ENCODE data around the gene CUX1.

Gene CUX1

DNA sequence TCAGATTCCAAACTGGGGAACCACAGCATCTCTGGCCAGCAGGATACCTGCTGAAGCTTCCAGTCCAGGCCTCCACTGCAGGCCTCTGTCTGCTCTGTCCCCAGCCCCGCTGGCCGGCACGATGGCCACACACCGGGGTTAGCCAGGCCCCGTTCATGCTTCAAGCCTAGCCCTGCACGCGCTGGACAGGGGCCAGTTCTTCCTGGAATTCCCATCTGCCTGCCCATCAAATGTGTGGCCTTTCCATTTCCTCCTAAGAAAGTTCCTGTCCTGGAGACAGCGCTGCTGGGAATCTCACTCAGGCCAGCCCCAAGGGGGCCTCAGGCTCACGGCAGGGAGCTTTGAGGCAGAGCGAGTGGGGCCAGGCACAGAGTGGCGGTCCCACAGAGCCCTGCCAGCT, 487.2 kb downstream of the CUX1 start:
- Histone ChIP-seq H3K36me3 (ENCODE audit: insufficient read depth, low read length) (no peaks in the 10 kb centered on the region), H3K4me3 (ENCODE audit: low read depth in 1 of 2, low read length in 2 of 2) (no peak overlapping the region), H2AFZ (ENCODE audit: low read depth, low read length) (no peak overlapping the region), H3K27me3 (ENCODE audit: insufficient read depth, low read length, poor library complexity) (no peaks in the 10 kb centered on the region), H3K79me2 (ENCODE audit: insufficient read depth, low read length) (no peaks in the 10 kb centered on the region), H3K9me3 (ENCODE audit: insufficient read depth, low read length, severe bottlenecking) (no peaks in the 10 kb centered on the region), H3K4me2 (ENCODE audit: insufficient read depth, low read length) (no peak overlapping the region), H3K9ac (ENCODE audit: low read depth, low read length) (no peak overlapping the region), H4K20me1 (ENCODE audit: insufficient read depth, low read length) (no peaks in the 10 kb centered on the region), H3K4me1 (ENCODE audit: insufficient read depth, low read length) (no peaks in the 10 kb centered on the region), H3K27ac (ENCODE audit: low read length) (no peak overlapping the region)
- DNase-seq (no peak), ATAC-seq (ENCODE audit: insufficient read depth, low read depth) (no peak)
- TF ChIP-seq EZH2 (IDR thresholded peaks at IDR 0.05; ENCODE audit: borderline replicate concordance, low read depth, low read length, severe bottlenecking) (no peak), CTCF (IDR thresholded peaks at IDR 0.05; ENCODE audit: borderline replicate concordance, extremely low read depth, low read length, poor library complexity, severe bottlenecking) (no peak)

GRCh38 chr7:102305414-102306268, 488.2 kb downstream of the CUX1 start:
- Histone ChIP-seq H3K79me2 (ENCODE audit: insufficient read depth, low read length) (no peaks in the 10 kb centered on the region), H3K9ac (ENCODE audit: low read depth, low read length) (no peak overlapping the region), H3K27me3 (ENCODE audit: insufficient read depth, low read length, poor library complexity) (no peaks in the 10 kb centered on the region), H3K4me3 (ENCODE audit: low read depth in 1 of 2, low read length in 2 of 2) (no peak overlapping the region), H4K20me1 (ENCODE audit: insufficient read depth, low read length) (no peaks in the 10 kb centered on the region), H3K36me3 (ENCODE audit: insufficient read depth, low read length) (no peaks in the 10 kb centered on the region), H2AFZ (ENCODE audit: low read depth, low read length) (no peak overlapping the region), H3K4me2 (ENCODE audit: insufficient read depth, low read length) (no peak overlapping the region), H3K9me3 (ENCODE audit: insufficient read depth, low read length, severe bottlenecking) (no peaks in the 10 kb centered on the region), H3K27ac (ENCODE audit: low read length) (no peak overlapping the region), H3K4me1 (ENCODE audit: insufficient read depth, low read length) (no peaks in the 10 kb centered on the region)
- no peak for ATAC-seq (ENCODE audit: insufficient read depth, low read depth)
- TF ChIP-seq CTCF (IDR thresholded peaks at IDR 0.05; ENCODE audit: borderline replicate concordance, extremely low read depth, low read length, poor library complexity, severe bottlenecking) (no peak), EZH2 (IDR thresholded peaks at IDR 0.05; ENCODE audit: borderline replicate concordance, low read depth, low read length, severe bottlenecking) (no peak)
- DNase-seq = no peak

DNA sequence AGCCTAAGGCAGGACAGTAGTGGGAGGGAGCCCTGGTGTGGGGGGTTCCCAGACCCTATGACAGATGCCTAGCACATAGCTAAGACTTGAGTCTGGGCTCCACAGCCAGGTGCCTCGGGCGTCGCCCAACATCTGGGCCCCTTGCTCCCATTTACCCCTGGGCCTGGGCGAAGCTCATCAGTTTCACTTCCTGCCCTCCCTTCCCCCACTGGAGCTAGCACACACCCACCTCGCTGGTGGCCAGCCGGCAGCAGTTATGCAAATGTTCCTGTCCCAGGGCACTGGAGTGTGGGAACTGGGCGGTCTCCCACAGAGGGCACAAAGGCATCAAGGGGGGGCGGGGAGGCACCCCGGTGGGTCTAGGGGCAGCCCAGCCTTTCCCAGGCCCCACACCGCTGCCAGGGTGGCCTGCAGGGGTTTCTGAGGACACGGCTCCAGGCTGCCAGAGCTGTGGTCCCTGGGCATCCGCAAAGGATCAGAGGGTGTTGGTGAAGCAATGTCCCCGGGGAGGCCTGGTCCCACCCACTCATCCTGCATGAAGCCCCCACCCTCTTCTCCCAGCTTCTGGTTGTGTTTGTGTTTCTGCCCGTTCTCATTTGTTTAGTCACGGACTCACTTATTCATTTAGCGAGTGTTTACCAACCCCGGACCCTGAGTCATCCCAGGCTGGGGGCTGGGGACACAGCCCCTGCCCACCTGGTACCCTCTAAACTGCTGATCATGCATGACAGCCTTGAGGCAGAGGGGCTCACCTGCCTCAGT, 489.7 kb downstream of the CUX1 start:
- no peak overlapping the region for H3K27ac ChIP-seq (ENCODE audit: low read length)
- no peaks in the 10 kb centered on the region for H3K4me1 ChIP-seq (ENCODE audit: insufficient read depth, low read length)
- H2AFZ ChIP-seq (ENCODE audit: low read depth, low read length) = no peak overlapping the region
- no peaks in the 10 kb centered on the region for H4K20me1 ChIP-seq (ENCODE audit: insufficient read depth, low read length)
- ATAC-seq (ENCODE audit: insufficient read depth, low read depth) (peak; percentile 35; the same call in 1 of the 3 replicates), DNase-seq (peak; percentile 10)
- no peak overlapping the region for H3K9ac ChIP-seq (ENCODE audit: low read depth, low read length)
- H3K36me3 ChIP-seq (ENCODE audit: insufficient read depth, low read length) = no peaks in the 10 kb centered on the region
- H3K9me3 ChIP-seq (ENCODE audit: insufficient read depth, low read length, severe bottlenecking) = no peaks in the 10 kb centered on the region
- H3K79me2 ChIP-seq (ENCODE audit: insufficient read depth, low read length) = no peaks in the 10 kb centered on the region
- no peak overlapping the region for H3K4me2 ChIP-seq (ENCODE audit: insufficient read depth, low read length)
- H3K27me3 ChIP-seq (ENCODE audit: insufficient read depth, low read length, poor library complexity) = no peaks in the 10 kb centered on the region
- no peak overlapping the region for H3K4me3 ChIP-seq (ENCODE audit: low read depth in 1 of 2, low read length in 2 of 2)
- TF ChIP-seq CTCF (IDR thresholded peaks at IDR 0.05; ENCODE audit: borderline replicate concordance, extremely low read depth, low read length, poor library complexity, severe bottlenecking) (no peak), EZH2 (IDR thresholded peaks at IDR 0.05; ENCODE audit: borderline replicate concordance, low read depth, low read length, severe bottlenecking) (no peak)
